ENCODE results near the gene ZSCAN10.
"Not testable (repeated sequence)": the region's sequence is repeated elsewhere in the genome, so short reads cannot be mapped to it uniquely, and the experiment has no call there.

ZSCAN10 gene

GRCh38 chr16:3074860-3075522 lies 24.1 kb downstream of the ZSCAN10 start:
- H3K9me2 ChIP-seq (replicated peaks; ENCODE audit: insufficient read depth, low read length) = no peaks in the 10 kb centered on the region
- H3K36me3 ChIP-seq (replicated peaks; ENCODE audit: insufficient read depth, low read length) = no peaks in the 10 kb centered on the region
- H3K9ac ChIP-seq (ENCODE audit: low read length) = peak overlapping the region; percentile 6; the same call in 1 of the 2 replicates
- H3K79me2 ChIP-seq (ENCODE audit: low read length) = no peaks in the 10 kb centered on the region
- TF ChIP-seq EZH2 (optimal IDR thresholded peaks at IDR 0.05; ENCODE audit: low read depth, low read length) (no peak), EZH2phosphoT487 (IDR thresholded peaks at IDR 0.05; ENCODE audit: low read length) (no peak)
- H3F3A ChIP-seq (ENCODE audit: insufficient read depth, low read length) = 0 out of 2 replicates have a peak, but pooled peaks cover 8% of the 10 kb centered on the region
- DNase-seq = peak; percentile 72
- H3K9me3 ChIP-seq (replicated peaks; ENCODE audit: insufficient read depth, low read length) = no peaks in the 10 kb centered on the region
- peak overlapping the region; percentile 14; the same call in 1 of the 2 replicates for H2AFZ ChIP-seq (ENCODE audit: low read length)
- no peaks in the 10 kb centered on the region for H4K20me1 ChIP-seq (ENCODE audit: insufficient read depth, low read length)
- peaks cover 27% of the 10 kb centered on the region for H3K4me1 ChIP-seq (ENCODE audit: low read length)
- peaks cover 22% of the 10 kb centered on the region for H3K27me3 ChIP-seq (replicated peaks; ENCODE audit: insufficient read depth, low read length)
- H3K4me3 ChIP-seq (ENCODE audit: low read length) = no peak overlapping the region
- peak overlapping the region; percentile 57; the same call in 1 of the 2 replicates for H3K27ac ChIP-seq (ENCODE audit: low read length)
- peak overlapping the region; percentile 39; the same call in 1 of the 2 replicates for H3K4me2 ChIP-seq (ENCODE audit: low read depth, low read length)

GRCh38 chr16:3073448-3073847 lies 25.6 kb downstream of the ZSCAN10 start:
- Histone ChIP-seq H3K4me3 (ENCODE audit: low read length) (no peak overlapping the region), H3K36me3 (replicated peaks; ENCODE audit: insufficient read depth, low read length) (no peaks in the 10 kb centered on the region), H3K9me2 (replicated peaks; ENCODE audit: insufficient read depth, low read length) (no peaks in the 10 kb centered on the region), H3K79me2 (ENCODE audit: low read length) (no peaks in the 10 kb centered on the region), H3K9ac (ENCODE audit: low read length) (no peak overlapping the region), H3K27ac (ENCODE audit: low read length) (no peak overlapping the region), H3K4me2 (ENCODE audit: low read depth, low read length) (no peak overlapping the region), H2AFZ (ENCODE audit: low read length) (no peak overlapping the region), H3K4me1 (ENCODE audit: low read length) (peaks cover 27% of the 10 kb centered on the region), H3K9me3 (replicated peaks; ENCODE audit: insufficient read depth, low read length) (no peaks in the 10 kb centered on the region), H3F3A (ENCODE audit: insufficient read depth, low read length) (0 out of 2 replicates have a peak, but pooled peaks cover 8% of the 10 kb centered on the region), H4K20me1 (ENCODE audit: insufficient read depth, low read length) (no peaks in the 10 kb centered on the region), H3K27me3 (replicated peaks; ENCODE audit: insufficient read depth, low read length) (peaks cover 11% of the 10 kb centered on the region; the same call in 1 of the 2 replicates)
- no peak for DNase-seq
- TF ChIP-seq, protein P1, sequence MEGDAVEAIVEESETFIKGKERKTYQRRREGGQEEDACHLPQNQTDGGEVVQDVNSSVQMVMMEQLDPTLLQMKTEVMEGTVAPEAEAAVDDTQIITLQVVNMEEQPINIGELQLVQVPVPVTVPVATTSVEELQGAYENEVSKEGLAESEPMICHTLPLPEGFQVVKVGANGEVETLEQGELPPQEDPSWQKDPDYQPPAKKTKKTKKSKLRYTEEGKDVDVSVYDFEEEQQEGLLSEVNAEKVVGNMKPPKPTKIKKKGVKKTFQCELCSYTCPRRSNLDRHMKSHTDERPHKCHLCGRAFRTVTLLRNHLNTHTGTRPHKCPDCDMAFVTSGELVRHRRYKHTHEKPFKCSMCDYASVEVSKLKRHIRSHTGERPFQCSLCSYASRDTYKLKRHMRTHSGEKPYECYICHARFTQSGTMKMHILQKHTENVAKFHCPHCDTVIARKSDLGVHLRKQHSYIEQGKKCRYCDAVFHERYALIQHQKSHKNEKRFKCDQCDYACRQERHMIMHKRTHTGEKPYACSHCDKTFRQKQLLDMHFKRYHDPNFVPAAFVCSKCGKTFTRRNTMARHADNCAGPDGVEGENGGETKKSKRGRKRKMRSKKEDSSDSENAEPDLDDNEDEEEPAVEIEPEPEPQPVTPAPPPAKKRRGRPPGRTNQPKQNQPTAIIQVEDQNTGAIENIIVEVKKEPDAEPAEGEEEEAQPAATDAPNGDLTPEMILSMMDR (IDR thresholded peaks at IDR 0.05; ENCODE audit: low read length) = no peak
- TF ChIP-seq EZH2 (optimal IDR thresholded peaks at IDR 0.05; ENCODE audit: low read depth, low read length) (no peak), EZH2phosphoT487 (IDR thresholded peaks at IDR 0.05; ENCODE audit: low read length) (no peak)

- H3K27me3 ChIP-seq (replicated peaks; ENCODE audit: insufficient read depth, low read length); H3K4me2 ChIP-seq (ENCODE audit: low read depth, low read length); H3K9me3 ChIP-seq (replicated peaks; ENCODE audit: insufficient read depth, low read length); H3F3A ChIP-seq (ENCODE audit: insufficient read depth, low read length); H3K9me2 ChIP-seq (replicated peaks; ENCODE audit: insufficient read depth, low read length); H3K9ac ChIP-seq (ENCODE audit: low read length); H3K27ac ChIP-seq (ENCODE audit: low read length); H3K4me3 ChIP-seq (ENCODE audit: low read length); H3K79me2 ChIP-seq (ENCODE audit: low read length); DNase-seq; H2AFZ ChIP-seq (ENCODE audit: low read length); H4K20me1 ChIP-seq (ENCODE audit: insufficient read depth, low read length); H3K36me3 ChIP-seq (replicated peaks; ENCODE audit: insufficient read depth, low read length): not testable (repeated sequence)
- peaks cover 26% of the 10 kb centered on the region for H3K4me1 ChIP-seq (ENCODE audit: low read length)
These were observed 26.4 kb downstream of the ZSCAN10 start for GRCh38 chr16:3072576-3073263.

- H3K27me3 ChIP-seq (replicated peaks; ENCODE audit: insufficient read depth, low read length); H3K4me2 ChIP-seq (ENCODE audit: low read depth, low read length); H3K79me2 ChIP-seq (ENCODE audit: low read length); H3K9me2 ChIP-seq (replicated peaks; ENCODE audit: insufficient read depth, low read length); H3F3A ChIP-seq (ENCODE audit: insufficient read depth, low read length); H3K36me3 ChIP-seq (replicated peaks; ENCODE audit: insufficient read depth, low read length); H3K9ac ChIP-seq (ENCODE audit: low read length); H2AFZ ChIP-seq (ENCODE audit: low read length); H3K9me3 ChIP-seq (replicated peaks; ENCODE audit: insufficient read depth, low read length); H4K20me1 ChIP-seq (ENCODE audit: insufficient read depth, low read length); H3K27ac ChIP-seq (ENCODE audit: low read length); DNase-seq; H3K4me3 ChIP-seq (ENCODE audit: low read length): not testable (repeated sequence)
- peaks cover 20% of the 10 kb centered on the region for H3K4me1 ChIP-seq (ENCODE audit: low read length)
These were observed 26.9 kb downstream of the ZSCAN10 start for GRCh38 chr16:3072148-3072547.

Data from MM.1S (cell line).